ENCODE data around the gene ASTN2. TPM values are rescaled to one million over a fixed set of nuclear protein-coding genes. Genes with fewer than 3 reads are reported as not detected.

Gene ASTN2
- polyA plus RNA-seq, 1 donor from 2014 or later, result 6.8 TPM

DNA sequence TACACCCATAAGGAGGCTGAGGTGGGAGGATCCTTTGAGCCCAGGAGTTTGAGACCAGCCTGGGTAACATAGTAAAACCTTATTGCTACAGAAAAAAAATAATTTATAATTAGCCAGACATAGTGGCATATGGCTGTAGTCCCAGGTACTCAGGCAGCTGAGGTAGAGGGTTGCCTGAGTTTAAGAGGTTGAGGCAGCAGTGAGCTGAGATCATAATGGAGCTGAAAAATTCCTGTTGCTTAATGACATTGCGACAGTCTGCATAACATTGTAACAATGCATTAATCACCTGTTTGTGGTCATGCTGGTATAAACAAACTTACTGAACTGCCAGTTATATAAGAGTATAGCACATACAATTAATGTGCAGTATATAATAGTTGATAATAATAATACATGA is 513.6 kb downstream of the ASTN2 start:
- no peak overlapping the region for H2AFZ ChIP-seq (ENCODE audit: low read depth, low read length)
- no peak for TF ChIP-seq TAF1 (IDR thresholded peaks at IDR 0.05; ENCODE audit: low read depth)
- TF ChIP-seq SMC3 (conservative IDR thresholded peaks at IDR 0.05; ENCODE audit: poor library complexity), result no peak
- no peak for TF ChIP-seq POLR2AphosphoS5 (IDR thresholded peaks at IDR 0.05)
- TF ChIP-seq, protein P1, sequence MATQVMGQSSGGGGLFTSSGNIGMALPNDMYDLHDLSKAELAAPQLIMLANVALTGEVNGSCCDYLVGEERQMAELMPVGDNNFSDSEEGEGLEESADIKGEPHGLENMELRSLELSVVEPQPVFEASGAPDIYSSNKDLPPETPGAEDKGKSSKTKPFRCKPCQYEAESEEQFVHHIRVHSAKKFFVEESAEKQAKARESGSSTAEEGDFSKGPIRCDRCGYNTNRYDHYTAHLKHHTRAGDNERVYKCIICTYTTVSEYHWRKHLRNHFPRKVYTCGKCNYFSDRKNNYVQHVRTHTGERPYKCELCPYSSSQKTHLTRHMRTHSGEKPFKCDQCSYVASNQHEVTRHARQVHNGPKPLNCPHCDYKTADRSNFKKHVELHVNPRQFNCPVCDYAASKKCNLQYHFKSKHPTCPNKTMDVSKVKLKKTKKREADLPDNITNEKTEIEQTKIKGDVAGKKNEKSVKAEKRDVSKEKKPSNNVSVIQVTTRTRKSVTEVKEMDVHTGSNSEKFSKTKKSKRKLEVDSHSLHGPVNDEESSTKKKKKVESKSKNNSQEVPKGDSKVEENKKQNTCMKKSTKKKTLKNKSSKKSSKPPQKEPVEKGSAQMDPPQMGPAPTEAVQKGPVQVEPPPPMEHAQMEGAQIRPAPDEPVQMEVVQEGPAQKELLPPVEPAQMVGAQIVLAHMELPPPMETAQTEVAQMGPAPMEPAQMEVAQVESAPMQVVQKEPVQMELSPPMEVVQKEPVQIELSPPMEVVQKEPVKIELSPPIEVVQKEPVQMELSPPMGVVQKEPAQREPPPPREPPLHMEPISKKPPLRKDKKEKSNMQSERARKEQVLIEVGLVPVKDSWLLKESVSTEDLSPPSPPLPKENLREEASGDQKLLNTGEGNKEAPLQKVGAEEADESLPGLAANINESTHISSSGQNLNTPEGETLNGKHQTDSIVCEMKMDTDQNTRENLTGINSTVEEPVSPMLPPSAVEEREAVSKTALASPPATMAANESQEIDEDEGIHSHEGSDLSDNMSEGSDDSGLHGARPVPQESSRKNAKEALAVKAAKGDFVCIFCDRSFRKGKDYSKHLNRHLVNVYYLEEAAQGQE (IDR thresholded peaks at IDR 0.05; ENCODE audit: borderline replicate concordance), result no peak
- TF ChIP-seq MXI1 (conservative IDR thresholded peaks at IDR 0.05; ENCODE audit: poor library complexity, severe bottlenecking), result no peak
- TF ChIP-seq EP300 (conservative IDR thresholded peaks at IDR 0.05; ENCODE audit: poor library complexity, severe bottlenecking), result no peak
- no peak for TF ChIP-seq RAD21 (conservative IDR thresholded peaks at IDR 0.05)
- TF ChIP-seq EZH2 (IDR thresholded peaks at IDR 0.05; ENCODE audit: borderline replicate concordance, insufficient read depth, low read length, poor library complexity, severe bottlenecking), result no peak
- TF ChIP-seq, protein P2, sequence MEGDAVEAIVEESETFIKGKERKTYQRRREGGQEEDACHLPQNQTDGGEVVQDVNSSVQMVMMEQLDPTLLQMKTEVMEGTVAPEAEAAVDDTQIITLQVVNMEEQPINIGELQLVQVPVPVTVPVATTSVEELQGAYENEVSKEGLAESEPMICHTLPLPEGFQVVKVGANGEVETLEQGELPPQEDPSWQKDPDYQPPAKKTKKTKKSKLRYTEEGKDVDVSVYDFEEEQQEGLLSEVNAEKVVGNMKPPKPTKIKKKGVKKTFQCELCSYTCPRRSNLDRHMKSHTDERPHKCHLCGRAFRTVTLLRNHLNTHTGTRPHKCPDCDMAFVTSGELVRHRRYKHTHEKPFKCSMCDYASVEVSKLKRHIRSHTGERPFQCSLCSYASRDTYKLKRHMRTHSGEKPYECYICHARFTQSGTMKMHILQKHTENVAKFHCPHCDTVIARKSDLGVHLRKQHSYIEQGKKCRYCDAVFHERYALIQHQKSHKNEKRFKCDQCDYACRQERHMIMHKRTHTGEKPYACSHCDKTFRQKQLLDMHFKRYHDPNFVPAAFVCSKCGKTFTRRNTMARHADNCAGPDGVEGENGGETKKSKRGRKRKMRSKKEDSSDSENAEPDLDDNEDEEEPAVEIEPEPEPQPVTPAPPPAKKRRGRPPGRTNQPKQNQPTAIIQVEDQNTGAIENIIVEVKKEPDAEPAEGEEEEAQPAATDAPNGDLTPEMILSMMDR (IDR thresholded peaks at IDR 0.05; ENCODE audit: poor library complexity, severe bottlenecking), result no peak
- no peak overlapping the region for H3K4me2 ChIP-seq (ENCODE audit: low read length)

DNA sequence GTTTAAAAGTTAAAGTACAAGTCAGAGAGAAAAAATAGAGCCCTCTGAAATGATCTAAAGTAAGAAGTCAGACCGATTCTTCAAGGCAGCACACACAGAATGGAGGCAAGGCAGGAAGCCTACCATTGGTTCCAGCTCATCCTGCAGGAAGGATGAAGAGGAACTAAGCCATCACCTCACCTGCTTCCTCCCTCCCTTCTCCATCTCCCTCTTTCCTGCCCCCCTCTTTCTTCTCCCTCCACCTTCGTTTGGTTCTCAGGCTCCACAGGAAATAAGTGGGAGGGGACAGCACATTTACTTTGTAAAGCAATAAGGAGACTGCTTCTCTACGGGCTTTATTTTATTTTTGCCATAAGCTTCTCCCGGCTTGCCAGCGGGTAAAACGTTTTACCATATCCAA is 514.3 kb downstream of the ASTN2 start:
- Histone ChIP-seq H2AFZ (ENCODE audit: low read depth, low read length) (no peak overlapping the region), H3K79me2 (replicated peaks; ENCODE audit: insufficient read depth, low read length) (no peaks in the 10 kb centered on the region), H4K20me1 (ENCODE audit: insufficient read depth) (no peaks in the 10 kb centered on the region), H3K27me3 (ENCODE audit: insufficient read depth, low read depth, low read length) (no peaks in the 10 kb centered on the region), H3K9me2 (ENCODE audit: insufficient read depth, low read length) (no peaks in the 10 kb centered on the region), H3K4me2 (ENCODE audit: low read length) (no peak overlapping the region), H3F3A (ENCODE audit: insufficient read depth, low read length, poor library complexity, severe bottlenecking) (no peaks in the 10 kb centered on the region), H3K9ac (ENCODE audit: low read length) (no peak overlapping the region), H3K9me3 (ENCODE audit: low read length) (no peaks in the 10 kb centered on the region), H3K4me3 (ENCODE audit: low read length) (no peak overlapping the region), H3K27ac (ENCODE audit: low read length) (no peak overlapping the region), H3K36me3 (ENCODE audit: insufficient read depth, low read length) (no peaks in the 10 kb centered on the region)
- no peak for TF ChIP-seq EP300 (conservative IDR thresholded peaks at IDR 0.05; ENCODE audit: poor library complexity, severe bottlenecking)
- TF ChIP-seq, protein P1 (IDR thresholded peaks at IDR 0.05; ENCODE audit: borderline replicate concordance), result no peak
- TF ChIP-seq SMC3 (conservative IDR thresholded peaks at IDR 0.05; ENCODE audit: poor library complexity), result no peak
- TF ChIP-seq, protein P2 (IDR thresholded peaks at IDR 0.05; ENCODE audit: poor library complexity, severe bottlenecking), result no peak
- TF ChIP-seq MXI1 (conservative IDR thresholded peaks at IDR 0.05; ENCODE audit: poor library complexity, severe bottlenecking), result no peak
- TF ChIP-seq RAD21 (conservative IDR thresholded peaks at IDR 0.05), result no peak
- no peak for TF ChIP-seq TAF1 (IDR thresholded peaks at IDR 0.05; ENCODE audit: low read depth)
- TF ChIP-seq POLR2AphosphoS5 (IDR thresholded peaks at IDR 0.05), result no peak
- no peak for TF ChIP-seq EZH2 (IDR thresholded peaks at IDR 0.05; ENCODE audit: borderline replicate concordance, insufficient read depth, low read length, poor library complexity, severe bottlenecking)

More for the DNA sequence above, 513.6 kb downstream of the ASTN2 start:
- Histone ChIP-seq H3F3A (ENCODE audit: insufficient read depth, low read length, poor library complexity, severe bottlenecking) (no peaks in the 10 kb centered on the region), H3K36me3 (ENCODE audit: insufficient read depth, low read length) (no peaks in the 10 kb centered on the region), H4K20me1 (ENCODE audit: insufficient read depth) (no peaks in the 10 kb centered on the region), H3K9me2 (ENCODE audit: insufficient read depth, low read length) (no peaks in the 10 kb centered on the region), H3K9ac (ENCODE audit: low read length) (no peak overlapping the region), H3K9me3 (ENCODE audit: low read length) (no peaks in the 10 kb centered on the region), H3K4me3 (ENCODE audit: low read length) (no peak overlapping the region), H3K27ac (ENCODE audit: low read length) (no peak overlapping the region), H3K79me2 (replicated peaks; ENCODE audit: insufficient read depth, low read length) (no peaks in the 10 kb centered on the region), H3K27me3 (ENCODE audit: insufficient read depth, low read depth, low read length) (no peaks in the 10 kb centered on the region)
